Measurements from ENCODE around the gene FBXO38.
A peak's percentile ranks its signal among the peaks of the same experiment; 100 is the strongest.

FBXO38 gene

DNA sequence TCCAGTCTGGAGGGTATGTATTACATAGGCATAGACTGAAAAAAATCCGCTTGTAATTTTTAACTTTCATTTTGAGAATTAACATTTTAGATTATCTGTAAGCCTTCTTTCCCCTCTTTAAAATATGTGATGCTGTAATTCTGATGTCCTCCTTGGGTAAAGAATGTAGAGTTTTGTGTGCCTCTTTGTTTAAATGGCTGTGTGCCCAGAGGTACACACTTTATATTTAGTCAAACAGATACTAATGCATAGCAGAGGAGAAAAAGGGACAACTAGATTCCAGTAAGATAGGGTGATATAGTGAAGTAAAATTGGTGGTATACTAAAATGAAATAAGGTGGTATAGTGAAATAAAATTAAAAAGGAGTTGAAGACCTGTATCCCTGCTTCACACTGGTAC is 1.3 kb downstream of the FBXO38 start:
- H3K27ac ChIP-seq: no peak overlapping the region; the same call in 1 of the 2 replicates

DNA sequence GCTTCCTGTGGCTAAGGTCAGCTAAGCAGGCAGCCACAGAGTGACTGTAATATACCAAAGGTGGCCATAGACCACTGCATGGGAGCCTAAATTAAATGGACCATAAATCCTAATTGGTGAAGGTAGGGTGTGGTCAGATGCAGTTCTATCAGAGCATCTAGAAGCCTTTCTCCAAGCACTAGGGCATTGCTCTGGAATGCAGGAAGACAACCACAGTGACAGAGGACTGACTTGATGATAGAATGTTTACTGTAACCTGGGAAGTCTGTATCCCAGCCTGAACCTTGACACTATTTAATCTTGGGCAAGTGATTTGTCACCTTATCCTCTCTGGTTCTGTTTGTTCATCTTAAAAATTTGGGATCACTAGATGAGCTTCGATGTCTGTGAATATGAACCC is 2.3 kb downstream of the FBXO38 start:
- H3K27ac ChIP-seq: no peak overlapping the region
- TF ChIP-seq ZFX (IDR thresholded peaks at IDR 0.05): no peak
- TF ChIP-seq, protein P1, sequence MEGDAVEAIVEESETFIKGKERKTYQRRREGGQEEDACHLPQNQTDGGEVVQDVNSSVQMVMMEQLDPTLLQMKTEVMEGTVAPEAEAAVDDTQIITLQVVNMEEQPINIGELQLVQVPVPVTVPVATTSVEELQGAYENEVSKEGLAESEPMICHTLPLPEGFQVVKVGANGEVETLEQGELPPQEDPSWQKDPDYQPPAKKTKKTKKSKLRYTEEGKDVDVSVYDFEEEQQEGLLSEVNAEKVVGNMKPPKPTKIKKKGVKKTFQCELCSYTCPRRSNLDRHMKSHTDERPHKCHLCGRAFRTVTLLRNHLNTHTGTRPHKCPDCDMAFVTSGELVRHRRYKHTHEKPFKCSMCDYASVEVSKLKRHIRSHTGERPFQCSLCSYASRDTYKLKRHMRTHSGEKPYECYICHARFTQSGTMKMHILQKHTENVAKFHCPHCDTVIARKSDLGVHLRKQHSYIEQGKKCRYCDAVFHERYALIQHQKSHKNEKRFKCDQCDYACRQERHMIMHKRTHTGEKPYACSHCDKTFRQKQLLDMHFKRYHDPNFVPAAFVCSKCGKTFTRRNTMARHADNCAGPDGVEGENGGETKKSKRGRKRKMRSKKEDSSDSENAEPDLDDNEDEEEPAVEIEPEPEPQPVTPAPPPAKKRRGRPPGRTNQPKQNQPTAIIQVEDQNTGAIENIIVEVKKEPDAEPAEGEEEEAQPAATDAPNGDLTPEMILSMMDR (conservative IDR thresholded peaks at IDR 0.05): no peak

More for the DNA sequence above, 1.3 kb downstream of the FBXO38 start:
- no peak for TF ChIP-seq ZFX (IDR thresholded peaks at IDR 0.05)
- TF ChIP-seq, protein P1 (conservative IDR thresholded peaks at IDR 0.05): no peak

DNA sequence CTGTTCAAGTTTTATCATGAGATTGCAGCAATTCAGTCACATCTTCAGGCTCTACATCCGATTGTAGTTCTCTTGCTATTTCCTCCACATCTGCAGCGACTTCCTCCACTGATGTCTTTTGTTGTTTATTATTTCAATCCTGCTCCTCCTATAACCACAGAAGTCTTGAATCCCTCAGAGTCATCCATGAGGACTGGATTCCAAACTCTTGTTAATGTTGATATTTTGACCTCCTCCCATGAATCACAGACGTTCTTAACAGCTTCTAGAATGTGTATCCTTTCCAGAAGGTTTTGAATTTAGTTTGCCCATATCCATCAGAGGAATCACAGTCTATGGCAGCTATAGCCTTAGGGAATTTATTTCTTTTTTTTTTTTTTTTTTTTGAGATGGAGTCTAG is 3.6 kb downstream of the FBXO38 start:
- H3K27ac ChIP-seq: no peak overlapping the region
- no peak for TF ChIP-seq ZFX (IDR thresholded peaks at IDR 0.05)
- TF ChIP-seq, protein P1 (conservative IDR thresholded peaks at IDR 0.05): no peak

DNA sequence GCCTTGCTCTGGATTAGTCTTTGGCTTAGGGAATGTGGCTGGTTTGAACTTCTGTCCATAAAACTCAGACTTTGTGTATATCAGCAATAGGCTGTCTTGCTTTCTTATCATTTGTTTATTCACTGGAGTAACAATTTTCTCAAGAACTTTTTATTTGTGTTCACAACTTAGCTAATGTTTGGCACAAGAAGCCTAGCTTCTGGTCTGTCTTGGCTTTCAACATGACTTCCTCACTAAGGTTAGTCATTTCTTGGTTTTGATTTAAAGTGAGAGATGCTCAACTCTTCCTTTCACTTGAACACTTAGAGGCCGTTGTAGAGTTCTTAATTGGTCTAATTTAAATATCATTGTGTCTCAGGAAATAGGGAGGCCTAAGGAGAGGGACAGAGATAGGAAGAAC is 4.9 kb downstream of the FBXO38 start:
- no peak for TF ChIP-seq ZFX (IDR thresholded peaks at IDR 0.05)
- no peak overlapping the region; the same call in 1 of the 2 replicates for H3K27ac ChIP-seq

DNA sequence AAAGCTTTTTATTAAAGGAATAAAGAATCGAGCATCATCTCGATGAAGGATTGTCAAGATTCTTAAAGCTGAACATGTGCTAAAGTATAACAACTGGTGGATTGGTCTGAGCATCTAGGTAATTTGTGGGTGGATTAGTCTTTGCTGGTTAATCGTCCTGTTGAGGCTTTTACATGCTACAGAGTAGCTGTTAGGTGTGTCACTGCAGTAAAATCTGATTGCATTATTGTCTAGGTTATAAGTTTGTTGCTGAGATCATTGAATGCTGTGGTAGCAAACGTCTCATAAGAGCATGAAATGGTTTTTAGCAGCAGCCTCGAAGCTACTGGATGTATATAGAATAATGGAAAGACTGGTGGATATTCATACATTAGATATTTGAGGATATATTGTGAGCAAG is 7.2 kb downstream of the FBXO38 start:
- no peak for TF ChIP-seq ZFX (IDR thresholded peaks at IDR 0.05)
- TF ChIP-seq, protein P1 (conservative IDR thresholded peaks at IDR 0.05): no peak
- H3K27ac ChIP-seq: no peak overlapping the region

DNA sequence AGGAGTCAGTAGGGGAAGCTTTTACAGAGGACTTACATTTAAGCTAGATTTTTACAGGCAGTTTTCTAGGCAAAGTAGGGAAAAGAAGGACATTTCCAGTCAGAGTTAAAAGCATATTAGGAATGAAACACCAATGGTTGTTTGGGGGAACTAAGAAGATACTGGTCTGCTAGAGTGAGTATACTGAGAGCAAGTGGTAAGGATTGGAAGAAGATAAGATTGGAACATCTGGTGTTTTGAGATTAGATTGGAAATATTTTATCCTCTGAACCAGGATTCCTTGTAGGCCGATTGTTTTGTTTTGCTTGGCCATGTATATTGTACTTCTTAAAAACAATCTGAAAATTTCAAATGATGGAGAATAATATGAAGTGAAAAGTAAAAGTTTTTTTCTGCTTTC is 7.7 kb downstream of the FBXO38 start:
- H3K27ac ChIP-seq: no peak overlapping the region
- TF ChIP-seq, protein P1 (conservative IDR thresholded peaks at IDR 0.05): no peak
- no peak for TF ChIP-seq ZFX (IDR thresholded peaks at IDR 0.05)

DNA sequence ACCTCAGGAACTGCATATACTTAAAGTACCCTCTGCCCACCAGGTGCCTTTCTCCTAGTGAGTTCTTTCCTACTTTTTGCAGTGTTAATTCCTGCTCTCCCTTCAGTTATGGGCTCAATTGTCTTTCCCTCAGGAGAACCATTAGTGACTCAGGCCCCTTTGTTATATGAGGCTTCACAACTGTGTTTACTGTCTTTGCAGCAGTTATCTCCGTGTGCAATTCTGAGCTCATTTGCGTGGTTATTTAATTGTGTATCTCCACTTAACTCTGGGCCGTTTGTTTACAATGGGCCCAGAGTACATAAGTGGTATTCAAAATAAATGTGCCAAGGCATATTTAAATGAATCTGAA is 9.6 kb downstream of the FBXO38 start:
- TF ChIP-seq, protein P1 (conservative IDR thresholded peaks at IDR 0.05): no peak
- TF ChIP-seq ZFX (IDR thresholded peaks at IDR 0.05): no peak
- peak overlapping the region; percentile 60; the same call in 1 of the 2 replicates for H3K27ac ChIP-seq

DNA sequence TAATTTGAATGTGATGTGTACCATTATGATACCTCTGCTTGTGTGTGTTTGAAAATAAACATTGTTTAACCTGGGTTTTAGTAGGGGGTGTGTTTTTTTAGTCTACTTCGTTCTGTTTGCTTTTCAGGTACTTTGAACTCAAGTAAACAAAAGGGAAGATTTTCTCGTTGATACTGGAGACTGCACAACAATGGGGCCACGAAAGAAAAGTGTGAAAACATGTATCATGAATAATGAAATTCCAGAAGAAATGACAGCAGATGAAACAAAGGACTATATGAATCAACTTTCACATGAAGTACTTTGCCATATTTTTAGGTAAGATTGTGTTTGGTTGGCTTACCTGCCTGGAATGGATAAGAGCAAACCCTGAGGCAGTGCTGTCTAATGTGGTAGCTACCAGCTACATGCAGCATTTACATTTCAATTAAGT is 10.8 kb downstream of the FBXO38 start:
- no peak for TF ChIP-seq ZFX (IDR thresholded peaks at IDR 0.05)
- TF ChIP-seq, protein P1 (conservative IDR thresholded peaks at IDR 0.05): no peak
- H3K27ac ChIP-seq: no peak overlapping the region
